GM10248 (cell line): Measurements from ENCODE around the gene FOXD2.

Source experiments
- CTCF ChIA-PET: fragments of 300-600 bp; sonication (Branson Sonifier 250); formaldehyde crosslinking; extraction: SDS; loops from one replicate; lab custom pipeline; 2021; ENCODE audit warnings: antibody characterized with exemption; lab: Yijun Ruan, JAX
- POLR2A ChIA-PET: fragments of 350-650 bp; sonication (Branson Sonifier 250); formaldehyde crosslinking; extraction: SDS; loops from one replicate; lab custom pipeline; 2020; ENCODE audit warnings: antibody characterized with exemption; lab: Yijun Ruan, JAX
- DNase-seq: peaks from one replicate; pipeline ENCODE4 v3.0.0; 2012; ENCODE audit errors: extremely low spot score
- CTCF ChIP-seq: IDR thresholded peaks from 2 replicates; pipeline ENCODE4 v1.5.1; 2012; ENCODE audit warnings: mild to moderate bottlenecking, low read depth; ENCODE audit errors: extremely low read depth, missing control alignments, control extremely low read depth

FOXD2 gene

GRCh38 chr1:47405697-47406096 lies 32.1 kb upstream of the FOXD2 start:
- ChIA-PET CTCF (interaction anchor here (1.5 to 3.9 kb wide), 3 partner anchors 17 to 32 kb away, joined by 4 to 14 read pairs (median 5); no protein-coding TSS in a partner anchor), POLR2A (no interaction called here)
- no peak for TF ChIP-seq CTCF
- no peak for DNase-seq

- CTCF ChIA-PET: interaction anchor here (1.3 to 2.8 kb wide), 2 partner anchors 18 to 31 kb away, joined by 3 to 11 read pairs; partner anchors contain the start of gene FOXD2
- no peak for DNase-seq
- no peak for TF ChIP-seq CTCF
- POLR2A ChIA-PET: no interaction called here
These were observed 30.9 kb upstream of the FOXD2 start for GRCh38 chr1:47406966-47407365.

GRCh38 chr1:47407481-47407880 lies 30.4 kb upstream of the FOXD2 start:
- TF ChIP-seq CTCF: no peak
- ChIA-PET POLR2A (no interaction called here), CTCF (interaction anchor here (1.2 to 2.8 kb wide), 3 partner anchors 18 to 30 kb away, joined by 3 to 11 read pairs (median 5); partner anchors contain the start of gene FOXD2)
- DNase-seq: no peak

- ChIA-PET CTCF (interaction anchor here (2.8 kb wide), 1 partner anchor 20 kb away, joined by 11 read pairs; no protein-coding TSS in a partner anchor), POLR2A (no interaction called here)
- no peak for TF ChIP-seq CTCF
- no peak for DNase-seq
These were observed 28.4 kb upstream of the FOXD2 start for GRCh38 chr1:47409311-47410067.

- ChIA-PET POLR2A (no interaction called here), CTCF (no interaction called here)
- TF ChIP-seq CTCF: no peak
These were observed 27.8 kb upstream of the FOXD2 start for GRCh38 chr1:47410068-47410455.

GRCh38 chr1:47411436-47411835 lies 26.4 kb upstream of the FOXD2 start:
- no peak for DNase-seq
- no peak for TF ChIP-seq CTCF
- ChIA-PET POLR2A (no interaction called here), CTCF (interaction anchor here (4.7 kb wide), 1 partner anchor 25 kb away, joined by 19 read pairs; the partner anchor contains the start of gene FOXD2)

More at GRCh38 chr1:47410068-47410455, 27.8 kb upstream of the FOXD2 start:
- no peak for DNase-seq
